A673 (cell line): ENCODE results near the gene PGP. TPM values are rescaled to one million over a fixed set of nuclear protein-coding genes. Genes with fewer than 3 reads are reported as not detected.
A peak's percentile ranks its signal among the peaks of the same experiment; 100 is the strongest.

Source experiments
- BruUV-seq: library from RNA; stranded (reverse); fragments of 400-500 nt; replicated peaks from 2 replicates; lab custom pipeline; 2021; lab: Mats Ljungman, UMichigan
- CTCF ChIA-PET: fragments of 300-600 bp; sonication (Branson Sonifier 250); formaldehyde crosslinking; loops from one replicate; lab custom pipeline; 2022; ENCODE audit warnings: antibody characterized with exemption; lab: Charles Lee
- POLR2A ChIA-PET: fragments of 300-600 bp; sonication (Branson Sonifier 250); formaldehyde crosslinking; loops from one replicate; lab custom pipeline; 2022; ENCODE audit warnings: antibody characterized with exemption; ENCODE audit not compliant: low non-redundant PET; lab: Charles Lee
- DNase-seq: peaks from one replicate; pipeline ENCODE4 v3.0.0-alpha.2; 2015; ENCODE audit warnings: low spot score
- H3K27ac ChIP-seq: fragments of 200-600 bp; sonication (generic); 2 replicates; pipeline ENCODE4 v1.5.1; 2016; ENCODE audit warnings: mixed run types, low read depth, mild to moderate bottlenecking, mixed read lengths, antibody characterized with exemption, low read length; ENCODE audit not compliant: poor library complexity, severe bottlenecking
- H3K27me3 ChIP-seq: fragments of 200-600 bp; sonication (generic); replicated peaks from 2 replicates; pipeline ENCODE4 v1.6.1; 2017; ENCODE audit warnings: mixed run types, low read depth, mild to moderate bottlenecking, mixed read lengths, antibody characterized with exemption, low read length; ENCODE audit not compliant: insufficient read depth, poor library complexity
- H3K36me3 ChIP-seq: fragments of 200-600 bp; sonication (generic); 2 replicates; pipeline ENCODE4 v1.6.1; 2016; ENCODE audit warnings: mixed run types, mild to moderate bottlenecking, mixed read lengths, antibody characterized with exemption, low read length; ENCODE audit not compliant: insufficient read depth, poor library complexity, severe bottlenecking
- H3K4me1 ChIP-seq: fragments of 200-600 bp; sonication (generic); 2 replicates; pipeline ENCODE4 v1.6.1; 2017; ENCODE audit warnings: mixed run types, mild to moderate bottlenecking, mixed read lengths, antibody characterized with exemption, low read length; ENCODE audit not compliant: insufficient read depth, poor library complexity, severe bottlenecking
- H3K4me3 ChIP-seq: fragments of 200-600 bp; sonication (generic); 2 replicates; pipeline ENCODE4 v1.5.1; 2016; ENCODE audit warnings: low read depth, mixed run types, mild to moderate bottlenecking, mixed read lengths, low read length; ENCODE audit not compliant: poor library complexity, severe bottlenecking
- H3K9me3 ChIP-seq: fragments of 200-600 bp; sonication (generic); 2 replicates; pipeline ENCODE4 v1.6.1; 2016; ENCODE audit warnings: mixed run types, low read depth, mild to moderate bottlenecking, mixed read lengths, antibody characterized with exemption, low read length; ENCODE audit not compliant: poor library complexity, severe bottlenecking
- EZH2 ChIP-seq: fragments of 200-600 bp; sonication (generic); IDR thresholded peaks from 2 replicates; pipeline ENCODE4 v1.6.1; 2017; ENCODE audit warnings: borderline replicate concordance, low read depth, mild to moderate bottlenecking, mixed read lengths, antibody characterized with exemption, low read length; ENCODE audit not compliant: poor library complexity, severe bottlenecking
- intact Hi-C: fragments of 100-400 bp; cut with micrococcal nuclease; formaldehyde crosslinking; loops from one replicate; pipeline ENCODE4 v1.10.0; 2022; ENCODE audit not compliant: unreplicated experiment
- total RNA-seq: library from RNA; stranded (reverse); gene quantifications from 2 replicates; pipeline ENCODE4 v1.2.3, GENCODE V29; 2021
- TF ChIP-seq, protein P1 (sequence below): fragments of 300-800, 200-600 bp; sonication (generic); conservative IDR thresholded peaks from 2 replicates; pipeline ENCODE4 v1.5.1; 2017; ENCODE audit warnings: low read depth, mild to moderate bottlenecking, antibody characterized with exemption, low read length, moderate library complexity, mixed read lengths

Gene PGP
- total RNA-seq, 1 experiment from 2014 or later, result 26.5 TPM

DNA sequence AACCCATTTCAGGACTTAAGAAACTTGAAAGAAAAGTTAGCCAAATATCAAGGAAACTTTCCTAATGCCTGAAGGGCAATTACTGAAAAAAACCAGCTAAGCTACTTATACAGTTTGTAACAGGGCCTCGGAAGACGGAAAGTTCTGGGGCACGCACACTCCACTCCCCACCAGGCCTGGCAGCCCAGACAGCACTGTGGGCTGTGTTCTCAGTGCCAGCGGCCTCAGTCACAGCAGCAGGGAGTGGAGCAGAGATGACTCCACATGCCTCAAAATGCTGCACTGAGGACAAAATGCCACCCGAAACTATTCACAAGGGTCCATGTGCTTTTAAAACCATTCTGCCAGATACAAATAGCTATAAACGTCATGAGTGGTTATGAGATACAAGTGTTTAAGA, 43.1 kb upstream of the PGP start:
- H3K4me1 ChIP-seq, result no peaks in the 10 kb centered on the region
- no peak overlapping the region for H3K27ac ChIP-seq
- intact Hi-C loops, result no loop called here
- no peaks in the 10 kb centered on the region for H3K27me3 ChIP-seq
- ChIA-PET POLR2A (no interaction called here), CTCF (no interaction called here)
- no peak for DNase-seq
- no TSS peak for BruUV-seq
- TF ChIP-seq, protein P1, sequence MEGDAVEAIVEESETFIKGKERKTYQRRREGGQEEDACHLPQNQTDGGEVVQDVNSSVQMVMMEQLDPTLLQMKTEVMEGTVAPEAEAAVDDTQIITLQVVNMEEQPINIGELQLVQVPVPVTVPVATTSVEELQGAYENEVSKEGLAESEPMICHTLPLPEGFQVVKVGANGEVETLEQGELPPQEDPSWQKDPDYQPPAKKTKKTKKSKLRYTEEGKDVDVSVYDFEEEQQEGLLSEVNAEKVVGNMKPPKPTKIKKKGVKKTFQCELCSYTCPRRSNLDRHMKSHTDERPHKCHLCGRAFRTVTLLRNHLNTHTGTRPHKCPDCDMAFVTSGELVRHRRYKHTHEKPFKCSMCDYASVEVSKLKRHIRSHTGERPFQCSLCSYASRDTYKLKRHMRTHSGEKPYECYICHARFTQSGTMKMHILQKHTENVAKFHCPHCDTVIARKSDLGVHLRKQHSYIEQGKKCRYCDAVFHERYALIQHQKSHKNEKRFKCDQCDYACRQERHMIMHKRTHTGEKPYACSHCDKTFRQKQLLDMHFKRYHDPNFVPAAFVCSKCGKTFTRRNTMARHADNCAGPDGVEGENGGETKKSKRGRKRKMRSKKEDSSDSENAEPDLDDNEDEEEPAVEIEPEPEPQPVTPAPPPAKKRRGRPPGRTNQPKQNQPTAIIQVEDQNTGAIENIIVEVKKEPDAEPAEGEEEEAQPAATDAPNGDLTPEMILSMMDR, result no peak
- no peak for TF ChIP-seq EZH2
- H3K9me3 ChIP-seq, result no peaks in the 10 kb centered on the region
- peaks cover 93% of the 10 kb centered on the region for H3K36me3 ChIP-seq
- H3K4me3 ChIP-seq, result no peak overlapping the region

DNA sequence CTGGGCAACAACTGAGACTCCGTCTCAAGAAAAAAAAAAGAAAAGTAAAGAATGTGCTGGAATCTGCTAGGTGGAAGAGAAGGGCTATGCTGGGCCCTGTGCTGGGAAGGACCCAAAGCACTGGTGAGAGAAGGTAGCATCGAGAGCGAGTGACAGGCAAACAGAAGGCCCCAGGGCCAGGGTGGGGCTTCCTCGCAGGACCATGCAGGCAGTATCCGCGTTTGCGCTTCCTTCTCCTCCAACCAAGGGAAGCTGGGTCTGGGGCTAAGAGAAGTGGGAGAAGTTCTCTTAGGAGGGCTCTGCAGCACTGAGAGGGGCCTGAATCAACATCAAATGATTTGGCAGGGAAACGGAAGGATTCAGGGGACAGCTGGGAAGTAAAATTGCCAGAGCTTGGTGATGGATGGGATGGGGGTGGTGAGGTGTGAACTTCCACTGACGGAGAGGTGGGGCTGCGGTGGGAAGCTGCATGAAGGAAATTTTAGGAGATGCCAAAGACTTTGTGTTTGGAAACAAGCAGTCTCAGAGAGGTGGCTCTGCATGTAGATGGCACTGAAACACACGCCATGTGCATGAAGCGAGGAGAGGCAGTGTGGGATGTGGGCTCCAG, 42.0 kb upstream of the PGP start:
- intact Hi-C loops, result no loop called here
- Histone ChIP-seq H3K4me3 (no peak overlapping the region), H3K36me3 (peaks cover 88% of the 10 kb centered on the region), H3K4me1 (peaks cover 5% of the 10 kb centered on the region), H3K27me3 (no peaks in the 10 kb centered on the region), H3K27ac (no peak overlapping the region), H3K9me3 (no peaks in the 10 kb centered on the region)
- POLR2A ChIA-PET, result no interaction called here
- DNase-seq, result no peak
- BruUV-seq, result no TSS peak
- no peak for TF ChIP-seq EZH2
- TF ChIP-seq, protein P1, result no peak
- CTCF ChIA-PET, result interaction anchor here (0.6 kb wide), 1 partner anchor 535 kb away, joined by 5 read pairs; no protein-coding TSS in a partner anchor

DNA sequence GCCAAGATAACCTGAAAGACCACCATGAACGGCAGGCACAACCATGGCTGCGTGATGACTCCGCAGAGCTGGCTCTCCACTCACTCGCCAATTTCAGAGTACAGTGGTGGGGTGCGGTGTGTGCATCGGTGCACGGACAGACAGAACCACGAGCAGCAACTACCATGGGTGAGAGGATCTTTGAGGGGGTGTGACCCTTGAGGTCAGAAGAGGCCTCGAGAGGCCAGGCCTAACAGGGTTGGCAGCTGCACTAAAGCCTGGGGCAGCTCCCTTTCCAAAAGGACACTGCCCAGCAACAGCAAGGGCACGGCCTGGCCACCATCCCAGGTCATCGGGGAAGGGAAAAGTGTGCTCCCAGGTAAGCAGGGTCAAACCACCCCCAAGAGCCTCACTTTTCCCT, 38.7 kb upstream of the PGP start:
- POLR2A ChIA-PET, result interaction anchor here (0.6 kb wide), 1 partner anchor 190 kb away, joined by 3 read pairs; no protein-coding TSS in a partner anchor
- Histone ChIP-seq H3K4me1 (peaks cover 18% of the 10 kb centered on the region), H3K27ac (no peak overlapping the region), H3K27me3 (no peaks in the 10 kb centered on the region), H3K36me3 (peaks cover 55% of the 10 kb centered on the region), H3K4me3 (no peak overlapping the region), H3K9me3 (no peaks in the 10 kb centered on the region)
- TF ChIP-seq, protein P1, result no peak
- no peak for DNase-seq
- BruUV-seq, result TSS peak; percentile 23
- intact Hi-C loops, result no loop called here
- CTCF ChIA-PET, result no interaction called here
